Brain microvascular endothelial cell (primary cell): Measurements from ENCODE around the gene DDX25.

Source experiments
- DNase-seq: peaks from one replicate; pipeline ENCODE4 v3.0.0-alpha.2; 2020
- H3K27ac ChIP-seq: fragments of 250-450 bp; sonication (Bioruptor Pico); 2 replicates; pipeline ENCODE4 v1.5.1; 2020; ENCODE audit warnings: mild to moderate bottlenecking, moderate library complexity
- H3K27me3 ChIP-seq: fragments of 250-450 bp; sonication (Bioruptor Pico); replicated peaks from 2 replicates; pipeline ENCODE4 v1.5.1; 2020; ENCODE audit warnings: mild to moderate bottlenecking
- H3K36me3 ChIP-seq: fragments of 250-450 bp; sonication (Bioruptor Pico); replicated peaks from 2 replicates; pipeline ENCODE4 v1.5.1; 2020; ENCODE audit warnings: mild to moderate bottlenecking
- H3K4me3 ChIP-seq: 2 replicates; pipeline ENCODE4 v1.5.1; 2011; ENCODE audit warnings: low read depth, mild to moderate bottlenecking, control low read depth, low read length, moderate library complexity
- in situ Hi-C: cut with HindIII; loops from 2 replicates; pipeline ENCODE4 v1.10.0; 2017; ENCODE audit warnings: low sequenced_read_pairs, low pct_ligation_motif_present
- TF ChIP-seq, protein P1 (sequence below): IDR thresholded peaks from 2 replicates; pipeline ENCODE4 v1.5.1; 2011; ENCODE audit warnings: low read depth, mild to moderate bottlenecking, moderate library complexity, low read length, control low read depth, inconsistent platforms; ENCODE audit errors: missing control alignments

DDX25 gene

GRCh38 chr11:125959931-125960330 is 55.6 kb downstream of the DDX25 start:
- H3K36me3 ChIP-seq: no peaks in the 10 kb centered on the region
- no peak overlapping the region for H3K4me3 ChIP-seq
- H3K27me3 ChIP-seq: no peaks in the 10 kb centered on the region
- no peak overlapping the region for H3K27ac ChIP-seq
- TF ChIP-seq, protein P1, sequence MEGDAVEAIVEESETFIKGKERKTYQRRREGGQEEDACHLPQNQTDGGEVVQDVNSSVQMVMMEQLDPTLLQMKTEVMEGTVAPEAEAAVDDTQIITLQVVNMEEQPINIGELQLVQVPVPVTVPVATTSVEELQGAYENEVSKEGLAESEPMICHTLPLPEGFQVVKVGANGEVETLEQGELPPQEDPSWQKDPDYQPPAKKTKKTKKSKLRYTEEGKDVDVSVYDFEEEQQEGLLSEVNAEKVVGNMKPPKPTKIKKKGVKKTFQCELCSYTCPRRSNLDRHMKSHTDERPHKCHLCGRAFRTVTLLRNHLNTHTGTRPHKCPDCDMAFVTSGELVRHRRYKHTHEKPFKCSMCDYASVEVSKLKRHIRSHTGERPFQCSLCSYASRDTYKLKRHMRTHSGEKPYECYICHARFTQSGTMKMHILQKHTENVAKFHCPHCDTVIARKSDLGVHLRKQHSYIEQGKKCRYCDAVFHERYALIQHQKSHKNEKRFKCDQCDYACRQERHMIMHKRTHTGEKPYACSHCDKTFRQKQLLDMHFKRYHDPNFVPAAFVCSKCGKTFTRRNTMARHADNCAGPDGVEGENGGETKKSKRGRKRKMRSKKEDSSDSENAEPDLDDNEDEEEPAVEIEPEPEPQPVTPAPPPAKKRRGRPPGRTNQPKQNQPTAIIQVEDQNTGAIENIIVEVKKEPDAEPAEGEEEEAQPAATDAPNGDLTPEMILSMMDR: no peak
- in situ Hi-C loops: no loop called here
- DNase-seq: no peak

DNA sequence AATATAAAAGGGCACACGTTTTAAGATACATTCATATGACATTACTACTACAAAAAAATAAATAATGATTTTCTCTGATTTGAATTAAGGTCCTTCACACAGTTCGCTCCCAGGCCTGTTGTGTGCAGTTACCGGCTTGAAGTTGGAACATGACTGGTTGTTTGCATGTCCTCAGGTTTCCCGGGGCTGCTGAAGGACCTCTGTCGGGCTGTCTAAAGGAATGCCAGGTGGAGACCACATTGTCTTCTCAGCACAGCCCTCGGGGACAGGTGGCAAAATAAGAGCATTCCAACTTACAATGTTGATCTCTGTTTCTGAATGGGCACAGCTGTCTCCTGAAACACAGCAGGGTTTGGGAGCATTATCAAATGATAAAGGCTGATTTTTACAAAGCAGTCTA is 56.5 kb downstream of the DDX25 start:
- Histone ChIP-seq H3K27ac (no peak overlapping the region), H3K4me3 (no peak overlapping the region), H3K36me3 (no peaks in the 10 kb centered on the region), H3K27me3 (no peaks in the 10 kb centered on the region)
- in situ Hi-C loops: no loop called here
- TF ChIP-seq, protein P1: no peak
- no peak for DNase-seq

- TF ChIP-seq, protein P1: no peak
- in situ Hi-C loops: no loop called here
Observed at GRCh38 chr11:125967515-125967914, 63.2 kb downstream of the DDX25 start.

DNA sequence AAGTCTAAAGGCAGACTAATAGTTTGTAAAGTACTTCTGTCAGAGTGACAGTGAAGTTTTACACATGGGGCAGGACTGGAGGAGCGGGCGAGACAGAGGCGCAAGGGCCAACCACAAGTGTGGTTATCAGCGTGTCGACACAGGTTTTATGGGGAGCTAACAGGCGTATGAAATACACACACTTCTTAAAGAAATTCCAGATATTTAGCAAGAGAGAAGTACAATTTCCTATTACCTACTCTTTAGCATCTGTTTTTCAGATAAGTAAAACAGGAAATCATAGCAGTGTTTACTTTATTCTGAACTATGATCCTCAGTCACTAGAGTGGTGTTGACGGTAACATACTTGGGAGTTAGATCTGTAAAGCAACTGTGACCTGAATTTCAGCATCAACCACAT is 64.0 kb downstream of the DDX25 start:
- Histone ChIP-seq H3K36me3 (no peaks in the 10 kb centered on the region), H3K27ac (no peak overlapping the region), H3K27me3 (no peaks in the 10 kb centered on the region), H3K4me3 (no peak overlapping the region)
- DNase-seq: no peak
- in situ Hi-C loops: no loop called here
- TF ChIP-seq, protein P1: no peak

More at GRCh38 chr11:125967515-125967914, 63.2 kb downstream of the DDX25 start:
- no peaks in the 10 kb centered on the region for H3K36me3 ChIP-seq
- no peak overlapping the region for H3K27ac ChIP-seq
- no peak overlapping the region for H3K4me3 ChIP-seq
- DNase-seq: no peak
- H3K27me3 ChIP-seq: no peaks in the 10 kb centered on the region

DNA sequence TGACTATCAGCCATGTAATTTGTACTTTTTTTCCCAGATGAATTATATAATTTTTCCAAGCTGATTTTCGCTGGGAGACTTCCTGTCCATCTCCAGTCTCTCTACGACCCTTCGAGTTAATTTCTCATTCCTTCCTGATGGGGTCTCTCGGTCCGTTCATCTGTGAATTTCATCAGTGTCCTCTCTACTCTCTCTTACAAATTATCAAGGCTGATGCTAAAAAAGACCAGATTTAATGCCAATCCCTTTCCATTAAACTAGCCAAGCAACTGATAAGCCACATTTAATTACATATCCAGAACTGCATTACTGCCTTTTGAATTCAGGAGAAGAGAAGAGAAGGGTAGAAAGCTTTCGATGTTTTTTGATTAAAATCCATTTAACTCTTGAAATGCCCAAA is 67.3 kb downstream of the DDX25 start:
- DNase-seq: no peak
- in situ Hi-C loops: no loop called here
- H3K4me3 ChIP-seq: no peak overlapping the region
- H3K27me3 ChIP-seq: no peaks in the 10 kb centered on the region
- H3K36me3 ChIP-seq: no peaks in the 10 kb centered on the region
- TF ChIP-seq, protein P1: no peak
- no peak overlapping the region for H3K27ac ChIP-seq

DNA sequence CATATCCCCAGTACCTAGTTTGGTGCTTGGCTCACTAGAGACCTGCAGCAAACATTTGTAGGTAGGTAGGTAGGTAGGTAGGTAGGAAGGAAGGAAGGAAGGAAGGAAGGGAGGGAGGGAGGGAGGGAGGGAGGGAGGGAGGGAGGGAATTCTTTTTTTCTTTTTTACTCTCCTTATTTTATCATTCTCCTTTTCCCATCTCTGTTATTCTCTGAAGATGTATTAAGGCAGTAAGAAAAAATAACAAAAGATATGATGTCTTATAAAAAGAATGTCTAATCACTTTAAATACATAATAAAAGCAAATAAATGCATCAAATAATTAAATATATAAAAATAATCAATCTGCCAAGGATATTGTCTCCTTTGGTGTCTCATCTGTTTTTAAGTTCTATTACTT is 70.0 kb downstream of the DDX25 start:
- in situ Hi-C loops: no loop called here
- DNase-seq: no peak
- no peak overlapping the region for H3K4me3 ChIP-seq
- H3K36me3 ChIP-seq: no peaks in the 10 kb centered on the region
- TF ChIP-seq, protein P1: no peak
- H3K27ac ChIP-seq: no peak overlapping the region
- H3K27me3 ChIP-seq: no peaks in the 10 kb centered on the region
